NCI-H2029 (cell line): ENCODE results near the gene FRRS1L.

ENCODE experiments used
- DNase-seq: peaks from one replicate; lab custom pipeline; 2025; lab: John Stamatoyannopoulos, UW

Gene FRRS1L

DNA sequence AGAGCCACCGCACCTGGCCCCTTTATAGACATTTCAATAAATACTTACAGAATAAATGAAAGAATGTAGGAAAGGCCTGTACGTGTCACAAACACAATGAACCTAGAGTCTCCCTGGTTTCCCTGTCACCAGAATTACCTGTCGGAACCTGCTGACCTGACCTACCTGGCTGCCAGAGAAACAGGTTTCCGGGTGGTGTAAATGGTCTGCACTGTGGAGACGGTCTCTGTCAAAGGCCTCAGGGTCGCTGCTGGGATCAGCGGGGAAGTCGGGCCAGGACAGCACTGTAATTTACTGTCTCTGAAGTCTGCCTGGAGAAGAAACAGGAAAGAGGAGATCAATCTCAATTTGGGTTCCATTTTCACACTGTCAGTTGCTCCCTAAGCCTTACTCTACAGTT lies 9.3 kb upstream of the FRRS1L start:
- no peak for DNase-seq

DNA sequence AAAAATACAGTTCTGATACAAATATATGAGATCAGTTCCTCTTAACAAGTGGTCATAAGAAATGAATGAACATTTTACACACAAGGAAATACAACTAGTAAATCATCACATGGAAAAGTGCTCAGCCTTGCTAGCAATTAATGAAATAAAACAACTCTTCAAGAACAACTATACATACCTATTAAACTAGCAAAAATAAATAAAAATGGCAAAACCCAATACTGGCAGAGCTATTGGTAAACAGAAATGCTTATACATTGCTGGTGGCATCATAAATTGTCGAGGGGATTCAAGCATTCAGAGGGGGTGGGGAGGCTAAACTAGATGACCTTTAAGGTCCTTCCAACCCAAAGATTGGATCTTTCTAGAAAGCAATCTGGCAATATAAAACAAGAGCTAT lies 5.9 kb upstream of the FRRS1L start:
- DNase-seq = no peak

DNA sequence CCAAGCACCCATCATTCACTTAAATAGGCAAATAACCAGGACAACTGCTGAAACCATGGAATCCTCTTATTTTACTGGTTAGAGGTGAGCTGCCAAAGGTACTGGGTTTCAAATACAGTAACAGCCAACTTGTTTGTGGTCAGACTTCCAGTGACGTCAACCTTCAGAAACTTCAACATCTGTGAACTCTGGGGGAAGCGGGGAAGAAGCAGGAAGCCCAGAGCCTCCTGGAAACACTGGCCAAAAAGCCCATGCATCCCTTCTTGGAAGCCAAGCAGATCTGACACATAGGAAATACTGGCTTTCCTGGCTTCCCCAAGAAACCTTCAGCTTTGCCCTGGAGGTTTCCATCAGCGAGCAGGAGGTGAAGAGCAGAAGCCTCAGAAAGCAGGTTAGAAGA lies 4.9 kb upstream of the FRRS1L start:
- DNase-seq = no peak

DNA sequence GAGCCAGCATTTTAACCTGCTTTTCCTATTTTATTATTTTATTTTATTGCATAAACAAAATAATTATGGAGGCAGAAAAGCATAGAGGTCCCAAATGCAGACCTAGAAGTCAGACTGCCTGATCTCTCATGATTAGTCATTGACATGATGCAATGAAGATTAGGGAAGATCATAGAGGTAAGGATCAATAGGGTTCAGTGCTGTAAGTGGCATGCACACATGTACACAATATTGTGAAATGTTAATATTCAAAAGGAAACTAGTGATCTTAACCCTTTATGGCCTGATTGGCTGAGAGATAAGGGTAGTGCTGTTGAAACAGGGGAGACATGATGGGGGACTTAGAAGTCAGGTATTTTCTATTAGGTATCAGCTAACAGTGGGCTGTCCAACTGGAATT lies 1.1 kb upstream of the FRRS1L start:
- no peak for DNase-seq

DNA sequence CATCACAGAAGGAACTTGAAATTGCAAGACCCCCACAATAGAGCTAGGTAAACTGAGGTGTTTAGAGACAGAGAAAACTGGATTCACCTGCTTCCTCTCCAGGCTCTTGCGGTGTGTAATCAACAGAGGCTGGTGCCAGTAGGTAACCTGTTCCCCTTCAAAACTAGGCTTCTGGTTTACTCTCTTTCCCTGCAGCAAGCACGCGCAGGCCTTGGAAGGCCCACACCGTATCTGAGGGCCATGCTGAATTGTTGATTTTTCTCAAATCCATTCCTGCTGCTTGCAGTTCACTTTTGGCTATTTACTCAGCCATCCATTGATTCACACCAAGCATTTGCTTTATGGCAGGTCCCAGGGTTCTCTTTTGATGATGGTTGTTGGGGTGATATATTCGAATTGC lies 667 bp upstream of the FRRS1L start:
- DNase-seq = no peak

DNA sequence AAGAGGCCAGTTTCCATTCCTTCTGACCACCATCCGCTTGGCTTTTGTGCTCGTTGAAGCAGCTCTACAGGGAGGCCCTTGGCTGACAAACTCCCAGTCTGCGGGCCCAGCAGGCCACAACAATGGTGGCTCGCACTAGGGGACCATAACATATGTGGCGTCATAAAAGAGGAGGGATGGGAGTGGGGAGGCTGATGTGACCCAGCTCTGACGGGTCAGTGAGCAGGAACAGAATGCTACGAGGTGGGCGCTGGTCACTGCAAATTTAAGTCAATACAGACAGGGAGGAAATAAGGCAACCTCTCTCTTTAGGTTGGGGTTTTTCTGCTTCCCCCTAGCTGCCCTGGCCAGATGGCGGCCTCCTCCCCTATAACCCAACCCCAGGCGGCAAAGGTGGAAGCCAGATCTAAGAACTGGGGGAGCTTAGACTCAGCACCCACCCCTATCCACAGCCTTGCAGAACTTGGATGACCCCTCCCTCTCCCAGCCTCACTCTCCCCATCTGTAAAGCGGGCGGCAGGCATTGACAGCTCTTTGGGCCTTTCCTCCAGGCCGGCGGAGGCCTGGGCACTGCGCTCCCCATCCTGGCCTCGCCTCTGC lies 778 bp downstream of the FRRS1L start:
- no peak for DNase-seq

DNA sequence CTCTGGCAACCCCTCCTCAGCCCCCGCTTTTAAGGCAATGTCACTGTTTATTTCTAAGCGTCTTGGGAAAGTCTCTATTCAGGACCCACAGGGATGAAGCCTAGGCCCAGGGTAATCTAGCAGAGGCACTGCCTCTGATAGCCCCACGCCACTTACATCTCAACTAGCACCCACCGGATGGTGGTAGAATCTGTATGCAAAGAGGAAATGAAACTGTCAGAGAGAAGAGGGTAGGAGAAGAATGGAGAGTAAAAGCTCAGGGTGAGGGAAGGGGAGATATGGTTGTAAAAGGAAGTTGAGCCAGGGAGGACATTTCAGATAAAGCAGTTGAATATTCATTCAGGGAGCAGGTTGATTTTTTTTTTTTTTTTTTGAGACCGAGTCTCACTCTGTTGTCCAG lies 3.0 kb downstream of the FRRS1L start:
- no peak for DNase-seq

DNA sequence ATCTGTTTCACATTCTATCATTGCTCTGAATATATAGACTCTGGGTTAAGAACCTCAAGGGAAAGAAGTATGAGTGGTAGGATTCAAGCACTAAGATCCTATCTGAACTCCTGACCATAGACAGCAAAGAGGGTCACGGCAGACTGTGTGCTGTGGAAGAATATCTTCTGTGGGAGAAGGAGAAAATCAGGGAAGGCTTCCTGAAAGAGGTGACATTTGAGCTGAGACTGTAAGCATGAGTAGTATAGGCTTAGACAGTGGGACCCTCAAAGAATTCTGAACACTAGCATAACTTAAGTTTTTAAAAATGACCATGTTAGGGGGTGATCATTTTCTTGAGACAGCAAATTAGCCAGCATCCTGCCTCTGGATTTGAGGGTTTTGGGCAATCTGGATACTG lies 3.9 kb downstream of the FRRS1L start:
- no peak for DNase-seq

DNA sequence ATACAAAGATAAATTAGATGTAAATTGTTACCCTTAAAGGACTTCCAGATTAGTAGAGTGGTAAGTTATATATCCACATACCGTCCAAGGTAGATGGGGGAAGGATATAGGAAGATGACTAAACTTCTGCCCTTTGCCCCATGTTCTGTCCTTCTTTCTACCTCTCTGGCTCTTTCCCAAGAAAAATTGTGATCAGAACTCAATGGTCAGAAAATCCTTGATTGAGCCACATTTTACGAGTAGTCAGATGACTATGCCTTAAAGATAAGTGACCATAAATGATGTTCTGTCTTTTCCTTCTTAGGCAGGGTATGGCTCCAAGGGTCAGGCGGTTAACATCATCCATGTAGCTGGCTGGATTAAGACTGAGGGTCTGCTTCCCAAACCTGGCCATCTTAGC lies 4.4 kb downstream of the FRRS1L start:
- no peak for DNase-seq

DNA sequence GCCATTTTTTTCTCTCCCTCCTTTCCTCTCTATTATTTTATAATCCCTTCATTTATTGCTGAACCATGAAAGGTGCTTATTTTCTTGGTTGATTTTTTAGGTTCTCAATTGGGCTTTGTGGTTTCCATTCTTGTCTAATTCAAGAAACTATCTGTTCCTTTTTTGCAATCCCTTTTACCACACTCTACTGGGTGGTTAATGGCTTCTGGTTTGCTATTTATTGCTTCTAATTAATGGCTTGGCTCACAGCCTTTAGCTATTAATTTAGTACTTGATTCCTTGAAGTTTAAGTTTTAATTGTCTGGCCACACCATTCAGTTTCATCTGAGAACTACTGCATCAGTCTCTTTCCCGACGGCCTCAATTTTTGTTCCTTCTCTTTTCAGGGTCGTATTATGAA lies 5.6 kb downstream of the FRRS1L start:
- DNase-seq = no peak

DNA sequence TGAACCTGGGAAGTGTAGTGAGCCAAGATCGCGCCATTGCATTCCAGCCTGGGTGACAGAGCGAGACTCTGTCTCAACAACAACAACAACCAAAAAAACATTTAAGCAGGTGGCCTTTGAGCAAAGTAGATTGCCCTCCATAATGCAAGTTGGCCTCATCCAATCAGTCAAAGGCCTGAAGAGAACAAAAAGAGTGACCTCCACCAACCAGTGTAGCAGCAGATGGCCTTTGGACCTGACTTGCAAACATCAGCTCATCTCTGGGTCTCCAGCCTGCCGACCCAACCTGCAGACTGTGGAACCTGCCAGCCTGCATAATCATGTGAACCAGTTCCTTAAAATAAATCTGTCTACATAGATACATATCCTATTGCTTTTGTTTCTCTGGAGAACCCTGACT lies 7.5 kb downstream of the FRRS1L start:
- DNase-seq = no peak

DNA sequence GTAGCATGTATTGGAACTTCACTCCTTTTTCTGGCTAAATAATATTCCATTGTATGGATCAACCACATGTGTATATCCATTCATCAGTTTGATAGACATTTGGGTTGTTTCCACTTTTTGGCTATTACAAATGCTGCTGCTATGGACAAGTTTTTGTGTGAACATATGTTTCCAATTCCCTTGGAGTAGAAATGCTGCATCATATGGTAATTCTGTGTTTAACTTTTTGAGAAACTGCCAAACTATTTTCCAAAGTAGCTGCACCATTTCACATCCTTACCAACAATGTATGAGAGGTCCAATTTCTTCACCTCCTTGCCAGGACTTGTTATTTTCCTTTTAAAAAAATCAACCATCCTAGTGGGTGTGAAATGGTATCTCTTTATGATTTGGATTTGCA lies 8.4 kb downstream of the FRRS1L start:
- DNase-seq = no peak

DNA sequence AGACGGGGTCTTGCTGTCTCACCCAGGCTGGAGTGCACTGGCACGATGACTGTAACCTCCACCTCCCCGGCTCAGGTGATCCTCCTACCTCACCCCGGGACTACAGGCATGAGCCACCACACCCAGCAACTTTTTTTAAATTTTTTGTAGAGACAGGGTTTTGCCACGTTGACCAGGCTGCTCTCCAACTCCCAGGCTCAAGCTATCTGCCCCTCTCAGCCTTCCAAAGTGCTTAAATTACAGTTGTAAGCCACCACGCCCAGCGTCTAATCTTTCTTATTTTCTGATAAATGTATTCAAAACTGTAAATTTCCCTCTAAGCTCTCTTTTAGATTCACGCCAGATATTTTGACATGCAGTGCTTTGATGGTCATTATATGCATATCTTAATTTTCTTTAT lies 10.3 kb downstream of the FRRS1L start:
- DNase-seq = no peak

DNA sequence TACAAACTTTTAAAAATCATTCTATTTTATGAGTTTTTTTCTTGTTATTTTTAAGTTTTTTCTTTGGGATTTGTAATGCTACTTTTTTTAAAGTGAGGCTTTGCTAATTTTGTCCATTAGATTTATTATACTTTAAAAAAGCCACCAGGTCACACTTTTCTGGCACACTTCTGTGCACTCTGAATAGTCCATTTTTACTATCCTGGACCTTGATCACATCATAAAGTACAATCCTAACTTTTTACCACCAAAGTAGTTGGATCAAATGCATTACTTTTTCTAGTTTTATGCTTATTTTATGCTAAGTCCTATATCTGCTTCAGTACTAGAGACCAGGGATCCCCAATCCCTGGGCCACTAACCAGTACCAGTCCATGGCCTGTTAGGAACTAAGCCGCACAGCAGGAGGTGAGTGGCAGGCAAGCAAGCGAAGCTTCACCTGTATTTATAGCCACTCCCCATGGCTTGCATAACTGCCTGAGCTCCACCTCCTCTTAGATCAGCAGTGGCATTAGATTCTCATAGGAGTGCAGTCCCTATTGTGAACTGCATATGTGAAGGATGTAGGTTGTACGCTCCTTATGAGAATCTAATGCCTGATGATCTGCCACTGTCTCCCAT lies 16.0 kb downstream of the FRRS1L start:
- DNase-seq = no peak

DNA sequence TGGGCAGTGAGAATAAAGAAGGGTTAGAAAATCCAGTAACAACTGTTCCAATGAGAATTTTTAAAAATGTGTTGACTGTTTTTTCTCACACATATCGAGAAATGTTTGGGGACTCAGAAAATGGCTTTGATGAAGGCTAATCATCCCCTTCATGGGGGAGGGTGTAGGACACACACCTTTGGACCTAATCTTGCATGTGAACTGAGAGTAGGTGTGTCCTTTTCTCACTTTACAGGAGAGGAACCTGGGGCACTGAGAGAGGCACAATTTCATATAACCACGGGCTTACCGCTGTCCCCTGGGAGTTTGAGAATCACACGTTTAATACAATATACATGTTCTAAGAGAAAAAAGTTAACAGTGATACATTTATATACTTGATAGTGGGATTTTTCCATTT lies 17.3 kb downstream of the FRRS1L start:
- DNase-seq = no peak

DNA sequence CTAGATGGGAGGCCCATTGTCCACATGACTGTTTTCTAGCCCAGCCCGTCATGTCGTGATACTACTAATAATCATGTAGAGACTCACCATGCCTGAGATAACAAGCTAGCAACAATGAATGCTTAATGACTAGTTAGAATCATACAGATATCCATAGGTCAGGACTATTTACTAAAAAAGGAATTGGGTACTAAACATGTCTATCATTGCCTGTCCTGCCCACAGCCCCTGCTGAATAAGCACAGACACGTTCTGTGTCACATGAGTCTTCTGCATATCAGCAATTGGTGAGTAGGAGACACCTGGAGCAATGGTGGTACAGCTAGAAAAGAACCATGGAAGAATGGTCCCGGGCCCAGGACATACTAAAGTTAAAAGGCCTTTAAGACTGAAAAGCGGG lies 18.0 kb downstream of the FRRS1L start:
- no peak for DNase-seq

DNA sequence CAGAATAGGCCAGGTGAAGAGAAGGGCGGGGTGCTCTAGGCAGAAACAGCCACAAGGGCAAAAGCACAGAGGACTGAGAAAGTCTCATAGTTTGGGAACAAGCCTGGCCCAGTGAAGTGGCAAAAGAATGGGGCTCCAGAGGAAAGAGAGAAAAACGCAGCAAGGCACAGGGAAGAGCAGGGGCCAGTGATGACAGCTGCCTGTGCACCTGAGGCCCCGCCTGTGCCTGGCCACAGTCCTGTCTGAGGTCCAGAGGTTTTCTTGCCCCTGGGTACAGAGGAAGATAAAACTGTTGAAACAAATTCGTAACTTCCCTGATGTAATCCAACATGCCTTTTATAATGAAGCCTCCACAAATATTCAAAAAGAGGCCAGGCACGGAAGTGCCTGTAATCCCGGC lies 22.0 kb downstream of the FRRS1L start:
- no peak for DNase-seq

DNA sequence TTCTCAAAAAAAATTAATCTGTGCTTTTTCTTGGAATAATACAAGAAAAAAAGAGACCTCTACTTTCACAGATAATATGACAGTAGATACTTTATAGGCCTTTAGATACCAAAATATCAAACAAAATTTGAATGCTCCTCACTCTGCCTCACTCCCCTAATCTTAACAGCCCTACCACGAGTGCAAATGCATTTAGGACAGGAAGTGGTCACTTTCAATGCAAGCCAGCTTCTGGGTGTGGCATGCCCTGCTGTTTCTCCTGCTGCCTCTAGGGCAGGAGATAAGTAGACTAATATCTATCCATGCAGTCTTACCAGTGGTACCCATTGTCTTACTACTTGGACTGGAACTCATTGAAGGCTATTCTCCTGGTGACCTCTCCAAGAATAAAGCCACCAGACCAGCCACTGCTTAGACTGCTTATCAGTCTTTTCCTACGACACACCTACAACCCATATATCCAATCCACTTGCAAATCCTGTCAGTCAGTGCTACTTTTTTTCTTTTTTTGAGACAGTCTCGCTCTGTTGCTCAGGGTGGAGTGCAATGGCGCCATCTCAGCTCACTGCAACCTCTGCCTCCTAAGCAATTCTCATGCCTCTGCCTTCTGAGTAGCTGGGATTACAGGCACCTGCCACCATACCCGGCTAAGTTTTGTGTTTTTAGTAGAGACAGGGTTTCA lies 23.0 kb downstream of the FRRS1L start:
- peak; percentile 25 for DNase-seq

DNA sequence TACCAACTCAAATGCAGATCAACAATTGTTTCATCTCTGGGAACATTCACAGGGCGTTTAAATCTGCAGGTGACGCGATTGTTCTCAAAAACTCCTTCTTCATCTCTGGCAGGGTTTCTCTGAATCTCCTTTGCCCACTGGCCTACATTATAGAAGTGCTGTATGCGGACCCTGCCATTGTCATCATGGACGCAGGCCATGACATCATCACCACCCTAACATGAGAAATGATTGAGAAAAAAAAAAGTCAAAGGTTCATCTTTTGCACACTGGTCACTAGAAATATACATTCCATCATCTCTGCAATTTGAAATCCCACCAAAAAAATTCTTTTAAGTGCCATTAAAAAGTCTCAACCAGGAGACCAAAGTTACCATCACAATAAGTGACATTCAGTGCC lies 25.7 kb downstream of the FRRS1L start:
- DNase-seq = no peak

DNA sequence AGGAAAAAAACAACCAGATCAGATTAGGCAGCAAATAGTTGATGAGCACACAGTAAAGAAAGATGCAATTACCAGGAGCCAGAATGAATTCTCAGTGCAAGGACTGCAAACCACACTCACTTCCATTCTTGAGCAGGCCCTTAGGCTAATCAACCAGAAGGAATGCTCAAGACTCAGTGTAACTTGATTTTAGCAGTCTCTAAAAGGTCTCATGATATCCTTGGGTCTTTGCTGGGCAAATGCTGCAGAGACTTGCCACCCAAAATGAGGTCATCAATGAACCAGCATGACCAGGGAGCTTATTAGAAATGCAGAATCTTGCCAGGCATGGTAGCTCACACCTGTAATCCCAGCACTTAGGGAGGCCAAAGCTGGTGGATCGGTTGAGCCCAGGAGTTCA lies 27.2 kb downstream of the FRRS1L start:
- no peak for DNase-seq

DNA sequence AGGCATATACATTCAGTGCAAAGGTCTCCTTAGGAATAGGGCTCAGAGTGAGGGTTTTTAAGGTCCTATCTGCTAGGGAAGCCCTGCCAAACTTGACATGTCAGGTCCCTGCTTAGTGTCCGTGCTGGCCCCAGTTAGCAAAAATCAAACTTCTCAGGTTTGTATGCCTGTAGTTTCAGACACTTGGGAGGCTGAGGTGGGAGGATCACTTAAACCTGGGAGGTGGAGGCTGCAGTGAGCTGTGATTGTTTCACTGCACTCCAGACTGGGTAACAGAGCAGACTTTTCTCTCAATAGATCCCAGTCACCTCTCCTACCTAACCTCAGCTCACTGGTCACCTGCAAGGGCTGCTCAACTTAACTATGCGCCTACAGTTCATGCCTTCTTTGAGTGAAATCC lies 28.6 kb downstream of the FRRS1L start:
- no peak for DNase-seq

DNA sequence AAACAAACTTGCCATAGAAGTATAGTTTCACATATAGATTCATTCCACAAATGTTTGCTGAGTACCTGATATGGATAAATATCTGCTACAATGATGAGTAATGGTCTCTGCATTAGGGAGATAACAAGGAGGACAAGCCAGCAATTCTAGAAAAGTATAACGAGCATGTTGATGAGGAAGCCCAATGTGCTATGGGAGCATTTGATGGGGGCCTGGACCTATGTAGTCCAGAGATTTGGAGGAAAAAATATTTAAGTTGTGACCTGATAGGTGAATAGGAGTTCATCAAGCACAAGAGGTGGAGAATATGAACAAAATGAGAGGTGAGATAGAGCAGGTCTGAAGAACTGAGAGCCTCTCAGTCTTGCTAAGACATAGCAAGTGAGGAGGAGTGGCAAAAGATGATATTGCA lies 32.9 kb downstream of the FRRS1L start:
- DNase-seq = no peak

DNA sequence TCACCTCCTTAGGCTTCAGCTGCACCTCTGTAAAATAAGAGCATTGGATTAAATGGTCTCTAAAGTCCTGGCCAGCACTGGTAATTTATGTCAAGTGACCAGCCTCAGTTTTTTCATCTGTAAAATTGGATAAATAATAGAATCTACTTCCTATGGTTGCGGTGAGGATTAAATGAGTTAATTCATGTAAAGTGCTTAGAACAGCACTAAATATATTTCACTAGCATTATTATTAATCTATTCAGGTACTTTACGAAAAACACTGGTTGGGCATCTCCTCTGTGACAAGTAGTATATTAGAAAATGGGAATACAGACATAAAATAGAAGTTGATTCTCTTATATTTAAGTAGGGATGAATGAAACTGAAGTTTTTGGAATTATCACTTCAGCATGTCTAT lies 33.5 kb downstream of the FRRS1L start:
- DNase-seq = no peak

DNA sequence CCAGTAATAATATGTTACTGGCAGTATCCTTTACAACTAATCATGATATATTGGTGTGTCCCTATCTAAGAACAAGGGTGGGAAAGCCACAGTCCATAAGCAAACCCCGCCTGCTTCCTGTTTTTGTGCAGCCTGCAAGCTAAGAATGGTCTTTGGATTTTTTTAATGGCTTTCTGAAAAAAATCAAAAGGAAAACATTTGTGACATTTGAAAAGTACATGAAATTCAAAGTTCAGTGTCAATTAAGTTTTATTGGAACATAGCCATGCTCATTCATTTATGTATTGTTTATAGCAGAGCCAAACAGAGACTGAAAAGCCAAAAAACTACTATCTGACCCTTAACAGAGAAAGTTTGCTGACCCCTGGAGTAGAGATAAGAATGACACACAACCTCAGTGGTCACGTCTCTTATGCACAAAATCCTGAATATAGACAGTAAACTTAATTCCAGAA lies 34.5 kb downstream of the FRRS1L start:
- DNase-seq = no peak
